Heart left ventricle (tissue), 13 donors: Measurements from ENCODE around the gene PTGR3.

Source experiments
- POLR2A ChIP-seq, 2 donors: fragments of 450-650 bp; IDR thresholded peaks; one replicate each; pipeline ENCODE4 v1.6.1; 2017; ENCODE audit warnings: antibody characterized with exemption in 2 of 2, mild to moderate bottlenecking in 2 of 2, moderate library complexity in 2 of 2
- TF ChIP-seq, protein P1 (sequence below), 12 donors: fragments of 200-600 bp; sonication (generic) in 4 of 12; IDR thresholded peaks; one replicate each; pipeline versions ENCODE4 v1.5.0 to v1.8.0; 2018 to 2022; ENCODE audit warnings: antibody characterized with exemption in 12 of 12, mild to moderate bottlenecking in 5 of 12
- donor health status: ischemic (EF 13 %, LVEDD 7.1; RV severe dilation, severe dysfunction).
- donor health status: DM: no; HTN: yes; CAD: no.
- donor health status: DM: no; HTN: no; CAD: no.
- donor health status: ischemic (EF 25% LVEDD 6.9; RV normal size, moderate dysfunction).
- donor health status: ischemic (EF 25% LVEDD 5.7; RV mildly dilated, moderate dysfunction).
- donor health status: ischemic (EF 35%, LVEDD 5.7; RV mildly dilated, moderate dysfunction).
- donor health status: nonischemic (EF 11% LVEDD 7.7; RV severe dilation, severe dysfunction).
- donor health status: DM: yes; HTN: yes; CAD: no.
- donor health status: PGD.
- donor health status: ischemic (EF 29% LVEDD 5.4; RV normal size, mild dysfunction).
- donor health status: nonischemic (EF 23%, LVEDD 6.1; RV moderate dilation, normal function).

DNA sequence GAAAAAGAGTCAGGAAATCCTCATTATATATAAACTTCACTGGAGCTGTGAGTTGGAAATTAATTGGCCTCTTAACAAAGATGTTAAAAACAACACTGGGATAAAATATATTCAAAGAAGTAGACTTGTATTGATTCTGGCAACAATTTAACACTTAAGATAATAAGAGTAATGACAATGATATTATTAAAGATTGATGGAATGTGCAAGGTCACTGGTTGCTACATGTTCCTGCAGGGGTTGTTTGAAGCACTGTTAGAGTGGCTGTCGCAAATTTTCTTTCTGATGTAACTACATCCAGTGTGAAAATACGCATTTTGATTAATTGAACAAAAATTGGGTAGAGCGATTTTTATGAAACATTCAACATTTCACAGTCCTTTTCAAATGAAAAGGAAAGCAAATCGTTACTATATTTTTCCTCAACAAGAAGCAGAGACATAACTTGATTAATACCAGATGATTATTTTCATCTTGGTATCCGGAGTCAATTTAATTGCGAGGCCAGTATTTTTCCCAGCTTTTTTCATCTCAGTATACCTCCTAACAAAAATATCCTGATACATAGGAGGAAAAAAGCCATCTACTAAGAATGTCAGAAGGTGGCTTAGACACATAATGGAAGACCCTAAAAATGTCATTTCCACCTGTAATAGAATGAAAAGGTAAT lies 6.1 kb downstream of the PTGR3 start:
- TF ChIP-seq, protein P1, sequence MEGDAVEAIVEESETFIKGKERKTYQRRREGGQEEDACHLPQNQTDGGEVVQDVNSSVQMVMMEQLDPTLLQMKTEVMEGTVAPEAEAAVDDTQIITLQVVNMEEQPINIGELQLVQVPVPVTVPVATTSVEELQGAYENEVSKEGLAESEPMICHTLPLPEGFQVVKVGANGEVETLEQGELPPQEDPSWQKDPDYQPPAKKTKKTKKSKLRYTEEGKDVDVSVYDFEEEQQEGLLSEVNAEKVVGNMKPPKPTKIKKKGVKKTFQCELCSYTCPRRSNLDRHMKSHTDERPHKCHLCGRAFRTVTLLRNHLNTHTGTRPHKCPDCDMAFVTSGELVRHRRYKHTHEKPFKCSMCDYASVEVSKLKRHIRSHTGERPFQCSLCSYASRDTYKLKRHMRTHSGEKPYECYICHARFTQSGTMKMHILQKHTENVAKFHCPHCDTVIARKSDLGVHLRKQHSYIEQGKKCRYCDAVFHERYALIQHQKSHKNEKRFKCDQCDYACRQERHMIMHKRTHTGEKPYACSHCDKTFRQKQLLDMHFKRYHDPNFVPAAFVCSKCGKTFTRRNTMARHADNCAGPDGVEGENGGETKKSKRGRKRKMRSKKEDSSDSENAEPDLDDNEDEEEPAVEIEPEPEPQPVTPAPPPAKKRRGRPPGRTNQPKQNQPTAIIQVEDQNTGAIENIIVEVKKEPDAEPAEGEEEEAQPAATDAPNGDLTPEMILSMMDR (IDR thresholded peaks at IDR 0.05) = no peak
- no peak for TF ChIP-seq POLR2A (IDR thresholded peaks at IDR 0.05)
